ENCODE measurements around the gene SATB2.

DNA sequence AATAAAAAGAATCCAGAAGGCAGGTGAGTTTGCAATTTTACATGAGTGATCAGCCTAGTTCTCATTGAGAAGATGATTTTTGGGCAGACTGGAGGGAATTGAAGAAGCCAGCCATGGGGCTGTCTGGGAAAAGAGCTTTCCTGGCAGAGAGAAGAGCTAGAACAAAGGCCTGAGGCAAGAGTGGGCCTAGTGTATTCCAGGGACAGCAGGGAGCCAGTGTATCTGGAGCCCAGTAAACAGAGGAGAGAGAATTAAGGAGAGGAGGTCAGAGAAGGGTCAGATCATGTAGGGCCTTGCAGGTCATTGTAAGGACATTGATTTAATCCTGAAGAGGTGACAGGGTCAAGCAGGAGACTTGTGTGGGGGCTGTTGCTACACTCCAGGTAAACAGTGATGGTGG, 195.8 kb downstream of the SATB2 start:
- TF ChIP-seq, protein P1, sequence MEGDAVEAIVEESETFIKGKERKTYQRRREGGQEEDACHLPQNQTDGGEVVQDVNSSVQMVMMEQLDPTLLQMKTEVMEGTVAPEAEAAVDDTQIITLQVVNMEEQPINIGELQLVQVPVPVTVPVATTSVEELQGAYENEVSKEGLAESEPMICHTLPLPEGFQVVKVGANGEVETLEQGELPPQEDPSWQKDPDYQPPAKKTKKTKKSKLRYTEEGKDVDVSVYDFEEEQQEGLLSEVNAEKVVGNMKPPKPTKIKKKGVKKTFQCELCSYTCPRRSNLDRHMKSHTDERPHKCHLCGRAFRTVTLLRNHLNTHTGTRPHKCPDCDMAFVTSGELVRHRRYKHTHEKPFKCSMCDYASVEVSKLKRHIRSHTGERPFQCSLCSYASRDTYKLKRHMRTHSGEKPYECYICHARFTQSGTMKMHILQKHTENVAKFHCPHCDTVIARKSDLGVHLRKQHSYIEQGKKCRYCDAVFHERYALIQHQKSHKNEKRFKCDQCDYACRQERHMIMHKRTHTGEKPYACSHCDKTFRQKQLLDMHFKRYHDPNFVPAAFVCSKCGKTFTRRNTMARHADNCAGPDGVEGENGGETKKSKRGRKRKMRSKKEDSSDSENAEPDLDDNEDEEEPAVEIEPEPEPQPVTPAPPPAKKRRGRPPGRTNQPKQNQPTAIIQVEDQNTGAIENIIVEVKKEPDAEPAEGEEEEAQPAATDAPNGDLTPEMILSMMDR (IDR thresholded peaks at IDR 0.05 in 8 of 11, conservative IDR thresholded peaks at IDR 0.05 in 3 of 11): no peak
- TF ChIP-seq POLR2A (IDR thresholded peaks at IDR 0.05): no peak

All from spleen (tissue), 7 donors.